ENCODE measurements around the gene UBE2QL1.

Gene UBE2QL1

GRCh38 chr5:6432206-6432605 lies 16.5 kb upstream of the UBE2QL1 start:
- peaks cover 9% of the 10 kb centered on the region for H3K27me3 ChIP-seq (ENCODE audit: control insufficient read depth, insufficient read depth, low read length)
- H3K4me1 ChIP-seq (ENCODE audit: control insufficient read depth, insufficient read depth, low read length): no peaks in the 10 kb centered on the region

GRCh38 chr5:6434731-6435130 lies 13.9 kb upstream of the UBE2QL1 start:
- Histone ChIP-seq H3K27me3 (ENCODE audit: control insufficient read depth, insufficient read depth, low read length) (peaks cover 9% of the 10 kb centered on the region), H3K4me3 (ENCODE audit: low read length) (no peak overlapping the region)

More at GRCh38 chr5:6432206-6432605, 16.5 kb upstream of the UBE2QL1 start:
- Histone ChIP-seq H3K36me3 (ENCODE audit: control insufficient read depth, insufficient read depth, low read length) (no peaks in the 10 kb centered on the region), H3K9me3 (ENCODE audit: control insufficient read depth, low read length) (no peaks in the 10 kb centered on the region), H3K4me3 (ENCODE audit: low read length) (no peak overlapping the region), H3K9ac (ENCODE audit: low read length) (no peak overlapping the region)

GRCh38 chr5:6435356-6435755 lies 13.3 kb upstream of the UBE2QL1 start:
- no peak overlapping the region for H3K9ac ChIP-seq (ENCODE audit: low read length)
- H3K4me3 ChIP-seq (ENCODE audit: low read length): no peak overlapping the region
- H3K4me1 ChIP-seq (ENCODE audit: control insufficient read depth, insufficient read depth, low read length): no peaks in the 10 kb centered on the region
- H3K36me3 ChIP-seq (ENCODE audit: control insufficient read depth, insufficient read depth, low read length): no peaks in the 10 kb centered on the region
- peaks cover 9% of the 10 kb centered on the region for H3K27me3 ChIP-seq (ENCODE audit: control insufficient read depth, insufficient read depth, low read length)
- H3K9me3 ChIP-seq (ENCODE audit: control insufficient read depth, low read length): no peaks in the 10 kb centered on the region

More at GRCh38 chr5:6434731-6435130, 13.9 kb upstream of the UBE2QL1 start:
- no peaks in the 10 kb centered on the region for H3K4me1 ChIP-seq (ENCODE audit: control insufficient read depth, insufficient read depth, low read length)
- no peaks in the 10 kb centered on the region for H3K9me3 ChIP-seq (ENCODE audit: control insufficient read depth, low read length)
- no peak overlapping the region for H3K9ac ChIP-seq (ENCODE audit: low read length)
- no peaks in the 10 kb centered on the region for H3K36me3 ChIP-seq (ENCODE audit: control insufficient read depth, insufficient read depth, low read length)

- Histone ChIP-seq H3K9ac (ENCODE audit: low read length) (no peak overlapping the region), H3K9me3 (ENCODE audit: control insufficient read depth, low read length) (no peaks in the 10 kb centered on the region), H3K27me3 (ENCODE audit: control insufficient read depth, insufficient read depth, low read length) (peaks cover 1% of the 10 kb centered on the region), H3K36me3 (ENCODE audit: control insufficient read depth, insufficient read depth, low read length) (no peaks in the 10 kb centered on the region), H3K4me1 (ENCODE audit: control insufficient read depth, insufficient read depth, low read length) (no peaks in the 10 kb centered on the region), H3K4me3 (ENCODE audit: low read length) (no peak overlapping the region)
Observed at GRCh38 chr5:6436715-6437331, 11.8 kb upstream of the UBE2QL1 start.

GRCh38 chr5:6439588-6440550 lies 8.8 kb upstream of the UBE2QL1 start:
- no peak overlapping the region for H3K9ac ChIP-seq (ENCODE audit: low read length)
- H3K4me1 ChIP-seq (ENCODE audit: control insufficient read depth, insufficient read depth, low read length): no peaks in the 10 kb centered on the region
- no peaks in the 10 kb centered on the region for H3K9me3 ChIP-seq (ENCODE audit: control insufficient read depth, low read length)
- no peaks in the 10 kb centered on the region for H3K36me3 ChIP-seq (ENCODE audit: control insufficient read depth, insufficient read depth, low read length)
- no peaks in the 10 kb centered on the region for H3K27me3 ChIP-seq (ENCODE audit: control insufficient read depth, insufficient read depth, low read length)
- H3K4me3 ChIP-seq (ENCODE audit: low read length): no peak overlapping the region

GRCh38 chr5:6442333-6442732 lies 6.3 kb upstream of the UBE2QL1 start:
- H3K27me3 ChIP-seq (ENCODE audit: control insufficient read depth, insufficient read depth, low read length): no peaks in the 10 kb centered on the region
- H3K36me3 ChIP-seq (ENCODE audit: control insufficient read depth, insufficient read depth, low read length): no peaks in the 10 kb centered on the region
- H3K9ac ChIP-seq (ENCODE audit: low read length): no peak overlapping the region
- no peaks in the 10 kb centered on the region for H3K9me3 ChIP-seq (ENCODE audit: control insufficient read depth, low read length)
- no peaks in the 10 kb centered on the region for H3K4me1 ChIP-seq (ENCODE audit: control insufficient read depth, insufficient read depth, low read length)
- no peak overlapping the region for H3K4me3 ChIP-seq (ENCODE audit: low read length)

GRCh38 chr5:6443326-6443725 lies 5.3 kb upstream of the UBE2QL1 start:
- no peaks in the 10 kb centered on the region for H3K4me1 ChIP-seq (ENCODE audit: control insufficient read depth, insufficient read depth, low read length)
- no peak overlapping the region for H3K4me3 ChIP-seq (ENCODE audit: low read length)
- H3K9me3 ChIP-seq (ENCODE audit: control insufficient read depth, low read length): no peaks in the 10 kb centered on the region
- peaks cover 6% of the 10 kb centered on the region for H3K27me3 ChIP-seq (ENCODE audit: control insufficient read depth, insufficient read depth, low read length)
- no peak overlapping the region for H3K9ac ChIP-seq (ENCODE audit: low read length)
- H3K36me3 ChIP-seq (ENCODE audit: control insufficient read depth, insufficient read depth, low read length): no peaks in the 10 kb centered on the region

- Histone ChIP-seq H3K36me3 (ENCODE audit: control insufficient read depth, insufficient read depth, low read length) (no peaks in the 10 kb centered on the region), H3K9ac (ENCODE audit: low read length) (no peak overlapping the region), H3K27me3 (ENCODE audit: control insufficient read depth, insufficient read depth, low read length) (peaks cover 30% of the 10 kb centered on the region), H3K4me3 (ENCODE audit: low read length) (no peak overlapping the region), H3K4me1 (ENCODE audit: control insufficient read depth, insufficient read depth, low read length) (no peaks in the 10 kb centered on the region), H3K9me3 (ENCODE audit: control insufficient read depth, low read length) (no peaks in the 10 kb centered on the region)
Observed at GRCh38 chr5:6446042-6446441, 2.6 kb upstream of the UBE2QL1 start.

- Histone ChIP-seq H3K4me3 (ENCODE audit: low read length) (no peak overlapping the region), H3K9me3 (ENCODE audit: control insufficient read depth, low read length) (no peaks in the 10 kb centered on the region), H3K36me3 (ENCODE audit: control insufficient read depth, insufficient read depth, low read length) (no peaks in the 10 kb centered on the region), H3K4me1 (ENCODE audit: control insufficient read depth, insufficient read depth, low read length) (no peaks in the 10 kb centered on the region), H3K9ac (ENCODE audit: low read length) (no peak overlapping the region), H3K27me3 (ENCODE audit: control insufficient read depth, insufficient read depth, low read length) (peaks cover 37% of the 10 kb centered on the region)
Observed at GRCh38 chr5:6446626-6447309, 1.9 kb upstream of the UBE2QL1 start.

GRCh38 chr5:6447384-6448140 lies 1.1 kb upstream of the UBE2QL1 start:
- H3K4me3 ChIP-seq (ENCODE audit: low read length): no peak overlapping the region
- H3K4me1 ChIP-seq (ENCODE audit: control insufficient read depth, insufficient read depth, low read length): no peaks in the 10 kb centered on the region
- H3K27me3 ChIP-seq (ENCODE audit: control insufficient read depth, insufficient read depth, low read length): peaks cover 38% of the 10 kb centered on the region
- H3K9ac ChIP-seq (ENCODE audit: low read length): no peak overlapping the region
- H3K36me3 ChIP-seq (ENCODE audit: control insufficient read depth, insufficient read depth, low read length): no peaks in the 10 kb centered on the region
- no peaks in the 10 kb centered on the region for H3K9me3 ChIP-seq (ENCODE audit: control insufficient read depth, low read length)

- Histone ChIP-seq H3K4me3 (ENCODE audit: low read length) (no peak overlapping the region), H3K36me3 (ENCODE audit: control insufficient read depth, insufficient read depth, low read length) (no peaks in the 10 kb centered on the region), H3K9me3 (ENCODE audit: control insufficient read depth, low read length) (no peaks in the 10 kb centered on the region), H3K4me1 (ENCODE audit: control insufficient read depth, insufficient read depth, low read length) (no peaks in the 10 kb centered on the region), H3K27me3 (ENCODE audit: control insufficient read depth, insufficient read depth, low read length) (peaks cover 38% of the 10 kb centered on the region), H3K9ac (ENCODE audit: low read length) (no peak overlapping the region)
Observed at GRCh38 chr5:6448141-6448491, 543 bp upstream of the UBE2QL1 start.
